OCI-LY1 (cell line): ENCODE results near the gene BLNK.

Experiments
- H2AFZ ChIP-seq: fragments of 200-600 bp; sonication (generic), shearing (Covaris generic); 2 replicates; pipeline ENCODE4 v1.6.0; 2014; ENCODE audit warnings: antibody characterized with exemption, mild to moderate bottlenecking, low read length
- H3F3A ChIP-seq: fragments of 200-600 bp; sonication (generic), shearing (Covaris generic); 2 replicates; pipeline ENCODE4 v1.6.0; 2014; ENCODE audit warnings: mild to moderate bottlenecking, antibody characterized with exemption, low read length, moderate library complexity; ENCODE audit not compliant: insufficient read depth
- H3K27ac ChIP-seq: fragments of 200-600 bp; sonication (generic); 2 replicates; pipeline ENCODE4 v1.5.1; 2014; ENCODE audit warnings: low read length, mixed run types, mild to moderate bottlenecking, low read depth; ENCODE audit not compliant: poor library complexity, severe bottlenecking
- H3K27me3 ChIP-seq: fragments of 200-600 bp; sonication (generic); 2 replicates; pipeline ENCODE4 v1.6.0; 2014; ENCODE audit warnings: antibody characterized with exemption, mild to moderate bottlenecking, low read length, moderate library complexity; ENCODE audit not compliant: insufficient read depth
- H3K36me3 ChIP-seq: fragments of 200-600 bp; sonication (generic); 2 replicates; pipeline ENCODE4 v1.6.1; 2014; ENCODE audit warnings: mild to moderate bottlenecking, antibody characterized with exemption, low read length, moderate library complexity, mixed read lengths; ENCODE audit not compliant: insufficient read depth
- H3K4me1 ChIP-seq: fragments of 200-600 bp; sonication (generic); 2 replicates; pipeline ENCODE4 v1.5.1; 2014; ENCODE audit warnings: mild to moderate bottlenecking, low read length, moderate library complexity; ENCODE audit not compliant: insufficient read depth, severe bottlenecking
- H3K4me2 ChIP-seq: fragments of 200-600 bp; sonication (generic), shearing (Covaris generic); 2 replicates; pipeline ENCODE4 v1.6.1; 2014; ENCODE audit warnings: low read length
- H3K4me3 ChIP-seq: fragments of 200-600 bp; sonication (generic); 2 replicates; pipeline ENCODE4 v1.5.1; 2014; ENCODE audit warnings: low read length, low read depth, mild to moderate bottlenecking, mixed read lengths; ENCODE audit not compliant: poor library complexity, severe bottlenecking
- H3K79me2 ChIP-seq: fragments of 200-600 bp; shearing (Covaris generic); 2 replicates; pipeline ENCODE4 v1.6.1; 2016; ENCODE audit warnings: mixed run types, low read length, mixed read lengths; ENCODE audit not compliant: insufficient read depth
- H3K9ac ChIP-seq: fragments of 200-600 bp; sonication (generic), shearing (Covaris generic); 2 replicates; pipeline ENCODE4 v1.6.1; 2014; ENCODE audit warnings: mild to moderate bottlenecking, low read length, mixed read lengths
- H3K9me2 ChIP-seq: fragments of 200-600 bp; sonication (generic), shearing (Covaris generic); 2 replicates; pipeline ENCODE4 v1.6.1; 2014; ENCODE audit warnings: low read depth, mild to moderate bottlenecking, low read length, mixed read lengths
- H3K9me3 ChIP-seq: fragments of 200-600 bp; shearing (Covaris generic); 2 replicates; pipeline ENCODE4 v1.6.1; 2014; ENCODE audit warnings: low read length, mixed read lengths
- H4K20me1 ChIP-seq: fragments of 200-600 bp; sonication (generic), shearing (Covaris generic); 2 replicates; pipeline ENCODE4 v1.6.0; 2016; ENCODE audit warnings: mild to moderate bottlenecking, low read length; ENCODE audit not compliant: insufficient read depth
- CTCF ChIP-seq: fragments of 200-600 bp; sonication (generic), shearing (Covaris generic); IDR thresholded peaks from 2 replicates; pipeline ENCODE4 v1.5.1; 2017; ENCODE audit warnings: mild to moderate bottlenecking, antibody characterized with exemption, low read length, moderate library complexity, mixed read lengths
- EZH2 ChIP-seq: fragments of 200-600 bp; sonication (generic), shearing (Covaris generic); IDR thresholded peaks from 2 replicates; pipeline ENCODE4 v1.8.0; 2017; ENCODE audit warnings: borderline replicate concordance, mixed run types, mild to moderate bottlenecking, antibody characterized with exemption, low read length, moderate library complexity, mixed read lengths

BLNK gene

GRCh38 chr10:96257944-96258343, 13.4 kb downstream of the BLNK start:
- no peak overlapping the region for H3K9ac ChIP-seq
- H3K27me3 ChIP-seq, result no peaks in the 10 kb centered on the region
- no peaks in the 10 kb centered on the region for H3K9me3 ChIP-seq
- H3K36me3 ChIP-seq, result peaks cover 43% of the 10 kb centered on the region
- H3K9me2 ChIP-seq, result no peaks in the 10 kb centered on the region
- H3K4me1 ChIP-seq, result peaks cover 53% of the 10 kb centered on the region
- H3K79me2 ChIP-seq, result peaks cover 43% of the 10 kb centered on the region
- peak overlapping the region; percentile 55 for H3K27ac ChIP-seq
- H3K4me3 ChIP-seq, result no peak overlapping the region
- H4K20me1 ChIP-seq, result no peaks in the 10 kb centered on the region
- H3F3A ChIP-seq, result no peaks in the 10 kb centered on the region
- H3K4me2 ChIP-seq, result peak overlapping the region; percentile 17; the same call in 1 of the 2 replicates
- TF ChIP-seq CTCF (no peak), EZH2 (no peak)
- no peak overlapping the region for H2AFZ ChIP-seq

GRCh38 chr10:96255549-96256333, 15.6 kb downstream of the BLNK start:
- Histone ChIP-seq H3K9me3 (no peaks in the 10 kb centered on the region), H3K4me1 (peaks cover 31% of the 10 kb centered on the region), H3K9me2 (no peaks in the 10 kb centered on the region), H3K9ac (no peak overlapping the region), H3K36me3 (peaks cover 42% of the 10 kb centered on the region), H3K27ac (no peak overlapping the region), H4K20me1 (no peaks in the 10 kb centered on the region), H3K4me2 (no peak overlapping the region), H3F3A (no peaks in the 10 kb centered on the region), H3K27me3 (no peaks in the 10 kb centered on the region), H3K4me3 (no peak overlapping the region), H3K79me2 (peaks cover 21% of the 10 kb centered on the region), H2AFZ (no peak overlapping the region)
- TF ChIP-seq EZH2, result no peak

GRCh38 chr10:96254976-96255375, 16.4 kb downstream of the BLNK start:
- no peaks in the 10 kb centered on the region for H3K9me3 ChIP-seq
- H3K4me2 ChIP-seq, result no peak overlapping the region
- H3K27ac ChIP-seq, result no peak overlapping the region
- H3K27me3 ChIP-seq, result no peaks in the 10 kb centered on the region
- no peak for TF ChIP-seq CTCF
- no peak for TF ChIP-seq EZH2
- H3K36me3 ChIP-seq, result peaks cover 37% of the 10 kb centered on the region
- H3K9me2 ChIP-seq, result no peaks in the 10 kb centered on the region
- no peaks in the 10 kb centered on the region for H4K20me1 ChIP-seq
- H2AFZ ChIP-seq, result no peak overlapping the region
- H3K4me3 ChIP-seq, result no peak overlapping the region
- H3K79me2 ChIP-seq, result peaks cover 16% of the 10 kb centered on the region
- no peaks in the 10 kb centered on the region for H3F3A ChIP-seq
- H3K9ac ChIP-seq, result no peak overlapping the region
- peaks cover 23% of the 10 kb centered on the region for H3K4me1 ChIP-seq

- H3K79me2 ChIP-seq, result peaks cover 4% of the 10 kb centered on the region
- no peak for TF ChIP-seq EZH2
- TF ChIP-seq CTCF, result no peak
These were observed 18.6 kb downstream of the BLNK start for GRCh38 chr10:96252730-96253129.

More at GRCh38 chr10:96252730-96253129, 18.6 kb downstream of the BLNK start:
- H3K9me3 ChIP-seq, result no peaks in the 10 kb centered on the region
- no peak overlapping the region for H3K27ac ChIP-seq
- H4K20me1 ChIP-seq, result no peaks in the 10 kb centered on the region
- H2AFZ ChIP-seq, result no peak overlapping the region
- no peak overlapping the region for H3K4me3 ChIP-seq
- no peaks in the 10 kb centered on the region for H3K9me2 ChIP-seq
- H3K4me2 ChIP-seq, result no peak overlapping the region
- no peaks in the 10 kb centered on the region for H3K27me3 ChIP-seq
- no peak overlapping the region for H3K9ac ChIP-seq
- H3K4me1 ChIP-seq, result peaks cover 2% of the 10 kb centered on the region
- H3K36me3 ChIP-seq, result peaks cover 28% of the 10 kb centered on the region
- no peaks in the 10 kb centered on the region for H3F3A ChIP-seq
